H1 (cell line): Measurements from ENCODE around the gene CDC42EP3.

Source experiments
- JUND ChIP-seq: IDR thresholded peaks from 2 replicates; pipeline ENCODE4 v1.6.1; 2011; ENCODE audit warnings: mild to moderate bottlenecking, improper control_type of control experiment, low read length
- RFX5 ChIP-seq: IDR thresholded peaks from 2 replicates; pipeline ENCODE4 v1.6.1; 2011; ENCODE audit warnings: low read depth, low read length, improper control_type of control experiment, borderline replicate concordance
- TF ChIP-seq, protein P1 (sequence below), 3 experiments: IDR thresholded peaks; 1 replicate in 2 of 3; 2 replicates in 1 of 3; pipeline versions ENCODE4 v1.5.1 to v1.6.1; 2011; ENCODE audit warnings: low read length in 3 of 3, mild to moderate bottlenecking in 3 of 3, inconsistent platforms in 2 of 3, low read depth in 1 of 3, moderate library complexity in 1 of 3; ENCODE audit not compliant: insufficient read depth in 1 of 3; ENCODE audit errors: control extremely low read depth in 1 of 3

DNA sequence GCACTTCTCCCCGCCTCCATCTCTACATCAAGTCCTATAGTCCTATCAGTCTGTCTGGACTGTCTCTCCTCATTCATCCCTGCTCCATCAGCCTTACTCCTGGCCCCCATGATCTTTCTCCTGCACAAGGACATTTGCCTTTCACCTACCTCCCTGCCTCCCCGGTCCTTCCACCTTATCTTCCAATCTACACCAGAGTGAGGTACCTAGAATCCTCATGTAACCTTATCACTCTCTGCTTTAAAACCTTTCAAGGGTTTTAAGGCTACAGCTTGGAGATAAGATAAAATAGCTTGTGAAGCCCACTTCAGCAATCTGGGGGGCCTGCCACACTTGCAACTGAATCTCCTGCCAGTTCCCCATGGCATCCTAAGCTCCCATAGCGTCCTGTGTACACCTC lies 12.8 kb downstream of the CDC42EP3 start:
- TF ChIP-seq RFX5 (no peak), JUND (no peak)
- TF ChIP-seq, protein P1, sequence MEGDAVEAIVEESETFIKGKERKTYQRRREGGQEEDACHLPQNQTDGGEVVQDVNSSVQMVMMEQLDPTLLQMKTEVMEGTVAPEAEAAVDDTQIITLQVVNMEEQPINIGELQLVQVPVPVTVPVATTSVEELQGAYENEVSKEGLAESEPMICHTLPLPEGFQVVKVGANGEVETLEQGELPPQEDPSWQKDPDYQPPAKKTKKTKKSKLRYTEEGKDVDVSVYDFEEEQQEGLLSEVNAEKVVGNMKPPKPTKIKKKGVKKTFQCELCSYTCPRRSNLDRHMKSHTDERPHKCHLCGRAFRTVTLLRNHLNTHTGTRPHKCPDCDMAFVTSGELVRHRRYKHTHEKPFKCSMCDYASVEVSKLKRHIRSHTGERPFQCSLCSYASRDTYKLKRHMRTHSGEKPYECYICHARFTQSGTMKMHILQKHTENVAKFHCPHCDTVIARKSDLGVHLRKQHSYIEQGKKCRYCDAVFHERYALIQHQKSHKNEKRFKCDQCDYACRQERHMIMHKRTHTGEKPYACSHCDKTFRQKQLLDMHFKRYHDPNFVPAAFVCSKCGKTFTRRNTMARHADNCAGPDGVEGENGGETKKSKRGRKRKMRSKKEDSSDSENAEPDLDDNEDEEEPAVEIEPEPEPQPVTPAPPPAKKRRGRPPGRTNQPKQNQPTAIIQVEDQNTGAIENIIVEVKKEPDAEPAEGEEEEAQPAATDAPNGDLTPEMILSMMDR (IDR thresholded peaks at IDR 0.05; ENCODE audit: control extremely low read depth in 1 of 3, insufficient read depth in 1 of 3, low read depth in 1 of 3, low read length in 3 of 3) = no peak
